NT2/D1 (cell line): ENCODE data around the gene SAG.

Experiments
- SUZ12 ChIP-seq: IDR thresholded peaks from 2 replicates; pipeline ENCODE4 v1.6.1; 2011; ENCODE audit not compliant: insufficient read length, insufficient read depth; ENCODE audit errors: extremely low read depth
- YY1 ChIP-seq: IDR thresholded peaks from 2 replicates; pipeline ENCODE4 v1.6.1; 2011; ENCODE audit not compliant: insufficient read length, insufficient read depth
- ZNF274 ChIP-seq: IDR thresholded peaks from 2 replicates; pipeline ENCODE4 v1.6.1; 2011; ENCODE audit warnings: mild to moderate bottlenecking, low read depth, low read length

GRCh38 chr2:233360771-233361176 is 53.2 kb downstream of the SAG start:
- TF ChIP-seq YY1 = no peak
- no peak for TF ChIP-seq ZNF274
- TF ChIP-seq SUZ12 = no peak
